Pancreas (tissue), 10 donors: ENCODE results near the gene C11orf21. TPM values are rescaled to one million over a fixed set of nuclear protein-coding genes. Genes with fewer than 3 reads are reported as not detected.

Source experiments
- ATAC-seq, 4 donors: fragments of 200-7000 bp; cut with Tn5 transposase; one replicate each; pipeline versions ENCODE4 v1.8.0 to v1.9.1; 2020; ENCODE audit warnings: mild to moderate bottlenecking in 4 of 4, moderate library complexity in 4 of 4
- DNase-seq, 6 donors: peaks; one replicate each; pipeline ENCODE4 v3.0.0-alpha.2; 2020
- FAIRE-seq: peaks from 2 replicates; lab custom pipeline; 2012; peaks lifted over from hg19 to GRCh38; lab: Jason Lieb, UNC
- H3K27ac ChIP-seq, 4 donors: fragments of 200-600 bp; sonication (generic); 1 replicate in 3 of 4; 2 replicates in 1 of 4; pipeline versions ENCODE4 v1.5.0 to v1.8.0; 2020
- H3K27me3 ChIP-seq, 4 donors: fragments of 200-600 bp; one replicate each; pipeline ENCODE4 v1.8.0; 2021
- H3K36me3 ChIP-seq, 3 donors: fragments of 200-600 bp; sonication (generic) in 1 of 3; one replicate each; pipeline versions ENCODE4 v1.5.0 to v1.8.0; 2020 to 2021
- H3K4me1 ChIP-seq, 3 donors: fragments of 200-600 bp; one replicate each; pipeline ENCODE4 v1.8.0; 2021
- H3K4me3 ChIP-seq, 4 donors: fragments of 200-600 bp; sonication (generic) in 2 of 4; one replicate each; pipeline versions ENCODE4 v1.5.0 to v1.8.0; 2020 to 2021
- H3K9me3 ChIP-seq, 4 donors: fragments of 200-600 bp; one replicate each; pipeline ENCODE4 v1.8.0; 2021
- CTCF ChIP-seq, 4 donors: fragments of 200-600 bp; sonication (generic) in 3 of 4; IDR thresholded peaks; one replicate each; pipeline versions ENCODE4 v1.5.0 to v1.8.0; 2021; ENCODE audit warnings: antibody characterized with exemption in 4 of 4
- WGBS, 2 donors: extraction: QIAGEN DNeasy Blood & Tissue Kit; methylation state at CpG; one replicate each; pipeline ENCODE4 v1.1.7; 2013; 5-methylcytosine and 5-hydroxymethylcytosine counted together
- intact Hi-C, 3 donors: fragments of 100-400 bp; cut with DNase I; formaldehyde crosslinking; loops; one replicate each; pipeline versions ENCODE4 v1.11.1 to v1.14.2; 2022
- polyA plus RNA-seq, 2 donors: library from polyadenylated mRNA; stranded (reverse); fragments of 200-250 nt; gene quantifications; one replicate each; pipeline ENCODE4 v1.2.3, GENCODE V29; 2013
- total RNA-seq, 6 donors: library from RNA; stranded (reverse); fragmentation: NEBNext Ultra II Directional in 4 of 6; extraction: Animal tissue kit (Norgen Biotek cat#: 25700) in 4 of 6; gene quantifications; one replicate each; pipeline versions ENCODE4 v1.2.1 to v1.2.4, GENCODE V29; 2021 to 2023
- donor health status: healthy with polysubstance abuse.
- donor health status: DM: no; HTN: no; CAD: no; lungs with moderate emphysema.
- donor health status: DM: no; HTN: no; CAD: no.
- donor health status: control.
- donor health status: control.
- donor health status: Bipolar disorder and iron deficiency.
- donor health status: DM: yes; HTN: yes; CAD: no.
- donor health status: DM: no; HTN: no; CAD: no.
- donor health status: DM: no; HTN: no; CAD: no.
- donor health status: DM: yes; HTN: yes; CAD: no.

Gene C11orf21
- total and polyA plus RNA-seq, 8 donors, result 0.04 to 0.80 (median 0.22) TPM

GRCh38 chr11:2263724-2264360, 37.9 kb downstream of the C11orf21 start:
- no peaks in the 10 kb centered on the region for H3K4me1 ChIP-seq
- 92 to 98% methylated on average over 13 of the region's 13 CpGs for whole genome bisulfite sequencing, 2 donors
- H3K27ac ChIP-seq, result no peak overlapping the region
- no peaks in the 10 kb centered on the region for H3K27me3 ChIP-seq
- TF ChIP-seq CTCF (IDR thresholded peaks at IDR 0.05), result no peak
- intact Hi-C loops, result no loop called here
- no peaks in the 10 kb centered on the region for H3K9me3 ChIP-seq
- no peak for FAIRE-seq
- no peak for DNase-seq
- no peak overlapping the region for H3K4me3 ChIP-seq
- no peaks in the 10 kb centered on the region for H3K36me3 ChIP-seq
- no peak for ATAC-seq

GRCh38 chr11:2263071-2263565, 38.6 kb downstream of the C11orf21 start:
- Histone ChIP-seq H3K4me1 (no peaks in the 10 kb centered on the region), H3K9me3 (no peaks in the 10 kb centered on the region), H3K36me3 (no peaks in the 10 kb centered on the region), H3K27ac (no peak overlapping the region), H3K27me3 (no peaks in the 10 kb centered on the region), H3K4me3 (no peak overlapping the region)
- no peak for TF ChIP-seq CTCF (IDR thresholded peaks at IDR 0.05)
- intact Hi-C loops, result no loop called here
- FAIRE-seq (no peak), DNase-seq (no peak), ATAC-seq (peak in 1 of 4 donors; percentile 21)
- 64 to 72% methylated on average over 9 to 10 of the region's 10 CpGs for WGBS, 2 donors

- FAIRE-seq (no peak), ATAC-seq (peak in 1 of 4 donors; percentile 14), DNase-seq (no peak)
- TF ChIP-seq CTCF (IDR thresholded peaks at IDR 0.05), result no peak
- Histone ChIP-seq H3K27me3 (no peaks in the 10 kb centered on the region), H3K27ac (no peak overlapping the region), H3K36me3 (no peaks in the 10 kb centered on the region), H3K9me3 (no peaks in the 10 kb centered on the region), H3K4me3 (no peak overlapping the region), H3K4me1 (no peaks in the 10 kb centered on the region)
- WGBS, 2 donors, result 83% methylated on average over 18 of the region's 18 CpGs
- intact Hi-C loops, result no loop called here
Observed at GRCh38 chr11:2262301-2263070, 39.2 kb downstream of the C11orf21 start.

GRCh38 chr11:2261436-2262230, 40.1 kb downstream of the C11orf21 start:
- WGBS, 2 donors, result 74 to 77% methylated on average over 21 of the region's 21 CpGs
- no peak for DNase-seq
- TF ChIP-seq CTCF (IDR thresholded peaks at IDR 0.05), result no peak
- ATAC-seq, result no peak
- H3K4me3 ChIP-seq, result no peak overlapping the region
- no peaks in the 10 kb centered on the region for H3K9me3 ChIP-seq
- no peaks in the 10 kb centered on the region for H3K36me3 ChIP-seq
- no peaks in the 10 kb centered on the region for H3K27me3 ChIP-seq
- intact Hi-C loops, result no loop called here
- no peak overlapping the region for H3K27ac ChIP-seq
- no peak for FAIRE-seq
- no peaks in the 10 kb centered on the region for H3K4me1 ChIP-seq
